A549 (cell line): ENCODE measurements around the gene NCSTN.

Experiments
- BHLHE40 ChIP-seq: IDR thresholded peaks from 2 replicates; pipeline ENCODE4 v1.6.1; 2012; ENCODE audit warnings: low read depth, low read length, inconsistent platforms
- MAZ ChIP-seq: fragments of 150-350 bp; IDR thresholded peaks from 2 replicates; pipeline ENCODE4 v1.6.1; 2014; ENCODE audit warnings: antibody characterized with exemption, low read depth, low read length, borderline replicate concordance
- MYC ChIP-seq: IDR thresholded peaks from 2 replicates; pipeline ENCODE4 v1.6.1; 2012; ENCODE audit warnings: mild to moderate bottlenecking, inconsistent platforms, low read length, improper control_type of control experiment, borderline replicate concordance
- POLR2A ChIP-seq: IDR thresholded peaks from 2 replicates; pipeline ENCODE4 v1.6.1; 2012; ENCODE audit warnings: mild to moderate bottlenecking, low read length
- SMC3 ChIP-seq: fragments of >200 bp; sonication (Bioruptor Twin); formaldehyde crosslinking; IDR thresholded peaks from 3 replicates; pipeline ENCODE4 v1.6.1; 2018; ENCODE audit warnings: inconsistent platforms
- TF ChIP-seq, protein P1 (sequence below): fragments of >200 bp; sonication (Bioruptor Twin); formaldehyde crosslinking; IDR thresholded peaks from 3 replicates; pipeline ENCODE4 v1.5.1; 2016
- TF ChIP-seq, protein P2 (sequence below): fragments of 200-600 bp; sonication (generic); IDR thresholded peaks from 2 replicates; pipeline ENCODE4 v1.6.1; 2016; ENCODE audit warnings: antibody characterized with exemption, mild to moderate bottlenecking, moderate library complexity

DNA sequence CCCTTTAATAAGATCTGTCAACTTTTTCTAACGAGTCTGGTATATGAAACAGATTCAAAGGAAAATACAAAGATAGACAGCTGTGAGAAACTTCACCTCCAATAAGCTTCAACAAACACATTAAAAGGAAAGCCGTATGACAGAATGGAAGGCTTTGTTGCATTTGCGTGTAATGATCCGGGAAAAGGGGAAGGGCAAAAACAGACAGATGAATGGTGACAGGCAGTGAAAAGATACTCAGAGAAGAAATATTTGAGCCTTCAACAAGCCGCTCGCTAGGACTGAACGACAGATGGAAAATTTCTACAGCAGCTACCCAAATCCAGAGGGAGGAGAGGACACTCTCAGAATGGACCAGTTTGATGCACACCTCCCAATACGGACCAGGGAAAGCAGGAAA, 15.0 kb upstream of the NCSTN start:
- TF ChIP-seq, protein P1, sequence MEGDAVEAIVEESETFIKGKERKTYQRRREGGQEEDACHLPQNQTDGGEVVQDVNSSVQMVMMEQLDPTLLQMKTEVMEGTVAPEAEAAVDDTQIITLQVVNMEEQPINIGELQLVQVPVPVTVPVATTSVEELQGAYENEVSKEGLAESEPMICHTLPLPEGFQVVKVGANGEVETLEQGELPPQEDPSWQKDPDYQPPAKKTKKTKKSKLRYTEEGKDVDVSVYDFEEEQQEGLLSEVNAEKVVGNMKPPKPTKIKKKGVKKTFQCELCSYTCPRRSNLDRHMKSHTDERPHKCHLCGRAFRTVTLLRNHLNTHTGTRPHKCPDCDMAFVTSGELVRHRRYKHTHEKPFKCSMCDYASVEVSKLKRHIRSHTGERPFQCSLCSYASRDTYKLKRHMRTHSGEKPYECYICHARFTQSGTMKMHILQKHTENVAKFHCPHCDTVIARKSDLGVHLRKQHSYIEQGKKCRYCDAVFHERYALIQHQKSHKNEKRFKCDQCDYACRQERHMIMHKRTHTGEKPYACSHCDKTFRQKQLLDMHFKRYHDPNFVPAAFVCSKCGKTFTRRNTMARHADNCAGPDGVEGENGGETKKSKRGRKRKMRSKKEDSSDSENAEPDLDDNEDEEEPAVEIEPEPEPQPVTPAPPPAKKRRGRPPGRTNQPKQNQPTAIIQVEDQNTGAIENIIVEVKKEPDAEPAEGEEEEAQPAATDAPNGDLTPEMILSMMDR = no peak
- no peak for TF ChIP-seq MYC
- TF ChIP-seq SMC3 = no peak
- TF ChIP-seq BHLHE40 = no peak
- TF ChIP-seq POLR2A = no peak
- TF ChIP-seq, protein P2, sequence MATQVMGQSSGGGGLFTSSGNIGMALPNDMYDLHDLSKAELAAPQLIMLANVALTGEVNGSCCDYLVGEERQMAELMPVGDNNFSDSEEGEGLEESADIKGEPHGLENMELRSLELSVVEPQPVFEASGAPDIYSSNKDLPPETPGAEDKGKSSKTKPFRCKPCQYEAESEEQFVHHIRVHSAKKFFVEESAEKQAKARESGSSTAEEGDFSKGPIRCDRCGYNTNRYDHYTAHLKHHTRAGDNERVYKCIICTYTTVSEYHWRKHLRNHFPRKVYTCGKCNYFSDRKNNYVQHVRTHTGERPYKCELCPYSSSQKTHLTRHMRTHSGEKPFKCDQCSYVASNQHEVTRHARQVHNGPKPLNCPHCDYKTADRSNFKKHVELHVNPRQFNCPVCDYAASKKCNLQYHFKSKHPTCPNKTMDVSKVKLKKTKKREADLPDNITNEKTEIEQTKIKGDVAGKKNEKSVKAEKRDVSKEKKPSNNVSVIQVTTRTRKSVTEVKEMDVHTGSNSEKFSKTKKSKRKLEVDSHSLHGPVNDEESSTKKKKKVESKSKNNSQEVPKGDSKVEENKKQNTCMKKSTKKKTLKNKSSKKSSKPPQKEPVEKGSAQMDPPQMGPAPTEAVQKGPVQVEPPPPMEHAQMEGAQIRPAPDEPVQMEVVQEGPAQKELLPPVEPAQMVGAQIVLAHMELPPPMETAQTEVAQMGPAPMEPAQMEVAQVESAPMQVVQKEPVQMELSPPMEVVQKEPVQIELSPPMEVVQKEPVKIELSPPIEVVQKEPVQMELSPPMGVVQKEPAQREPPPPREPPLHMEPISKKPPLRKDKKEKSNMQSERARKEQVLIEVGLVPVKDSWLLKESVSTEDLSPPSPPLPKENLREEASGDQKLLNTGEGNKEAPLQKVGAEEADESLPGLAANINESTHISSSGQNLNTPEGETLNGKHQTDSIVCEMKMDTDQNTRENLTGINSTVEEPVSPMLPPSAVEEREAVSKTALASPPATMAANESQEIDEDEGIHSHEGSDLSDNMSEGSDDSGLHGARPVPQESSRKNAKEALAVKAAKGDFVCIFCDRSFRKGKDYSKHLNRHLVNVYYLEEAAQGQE = no peak
- TF ChIP-seq MAZ = no peak
